Activated T-cell treated with anti-CD3 and anti-CD28 coated beads, Interleukin-2, amount 50 U/mL, for 72 hours (primary cell): ENCODE measurements around the gene RNF217. TPM values are rescaled to one million over a fixed set of nuclear protein-coding genes. Genes with fewer than 3 reads are reported as not detected.

Experiments
- ATAC-seq, 2 donors: fragments of 150-1000 bp; cut with Tn5 transposase; replicated peaks in 1 of 2; 2 replicates each; pipeline ENCODE4 v1.10.0; 2021; ENCODE audit warnings: moderate library complexity in 2 of 2, mild to moderate bottlenecking in 1 of 2
- DNase-seq, 2 donors: peaks; one replicate each; pipeline ENCODE4 v3.0.0; 2021 to 2022; ENCODE audit warnings: mixed read lengths in 1 of 2
- H3K27ac Mint-ChIP-seq: one replicate; pipeline ENCODE4 v1.8.0; 2022; ENCODE audit warnings: mild to moderate bottlenecking, moderate library complexity, mixed read lengths
- H3K27me3 Mint-ChIP-seq: one replicate; pipeline ENCODE4 v1.8.0; 2022; ENCODE audit warnings: low read depth, mixed read lengths
- H3K36me3 Mint-ChIP-seq, 2 donors: one replicate each; pipeline ENCODE4 v1.8.0; 2022; ENCODE audit warnings: mixed read lengths in 2 of 2, mild to moderate bottlenecking in 1 of 2; ENCODE audit not compliant: insufficient read depth in 2 of 2
- H3K4me1 Mint-ChIP-seq: one replicate; pipeline ENCODE4 v1.8.0; 2022; ENCODE audit warnings: low read depth, mixed read lengths
- H3K4me3 Mint-ChIP-seq, 2 donors: one replicate each; pipeline ENCODE4 v1.8.0; 2022; ENCODE audit warnings: mild to moderate bottlenecking in 2 of 2, mixed read lengths in 2 of 2, moderate library complexity in 2 of 2
- H3K9me3 Mint-ChIP-seq, 2 donors: one replicate each; pipeline ENCODE4 v1.8.0; 2022; ENCODE audit warnings: mixed read lengths in 2 of 2
- total RNA-seq, 2 donors: library from RNA; stranded (reverse); gene quantifications; one replicate each; pipeline ENCODE4 v1.2.3, GENCODE V29; 2022

RNF217 gene
- total RNA-seq, 2 donors from 2014 or later = 1.2 to 1.9 TPM

DNA sequence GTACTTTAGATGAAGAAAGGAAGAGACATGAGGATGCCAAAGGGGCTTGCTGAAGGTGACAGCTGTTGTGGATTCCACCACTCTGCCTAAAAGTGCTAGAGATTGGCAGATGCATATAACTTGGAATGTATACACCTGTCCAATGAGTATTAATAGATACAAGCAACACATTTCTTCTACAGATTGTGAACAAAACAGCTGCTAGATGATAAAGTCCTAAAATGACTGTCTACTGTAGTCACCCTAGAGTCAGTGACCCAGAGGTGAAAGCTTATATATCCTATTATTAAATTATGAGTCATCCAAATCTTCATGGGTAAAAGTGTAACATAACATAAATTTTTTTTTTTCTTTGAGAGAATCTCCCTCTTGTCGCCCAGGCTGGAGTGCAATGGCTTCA, 5.2 kb downstream of the RNF217 start:
- peaks cover 0 to 2% of the 10 kb centered on the region in 2 donors for H3K36me3 Mint-ChIP-seq
- DNase-seq (no peak), ATAC-seq (no peak)
- H3K27me3 Mint-ChIP-seq = peaks cover 40% of the 10 kb centered on the region
- no peak overlapping the region for H3K27ac Mint-ChIP-seq
- no peak overlapping the region for H3K4me3 Mint-ChIP-seq
- peaks cover 14% of the 10 kb centered on the region for H3K4me1 Mint-ChIP-seq
- no peaks in the 10 kb centered on the region for H3K9me3 Mint-ChIP-seq

DNA sequence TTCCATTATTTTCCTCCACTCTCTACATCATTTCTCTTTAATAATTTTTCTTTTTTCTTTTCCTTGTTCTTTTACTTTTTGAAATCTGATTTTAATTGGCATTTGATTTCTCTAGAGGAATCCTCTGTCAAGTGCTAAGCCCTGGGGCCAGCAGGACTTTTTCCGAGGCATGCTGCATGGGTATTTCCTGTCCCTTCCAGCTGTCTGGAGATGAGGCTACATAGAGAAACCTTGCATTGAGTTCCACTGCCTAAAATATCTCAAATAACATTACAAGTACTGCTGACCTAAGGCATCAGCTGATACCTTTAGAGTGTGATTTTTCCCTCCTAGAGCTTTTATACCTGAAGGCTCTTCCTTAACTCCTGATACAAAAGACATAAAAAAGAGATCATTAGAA, 6.2 kb downstream of the RNF217 start:
- peaks cover 9% of the 10 kb centered on the region for H3K4me1 Mint-ChIP-seq
- no peak for ATAC-seq
- H3K27ac Mint-ChIP-seq = no peak overlapping the region
- peaks cover 34% of the 10 kb centered on the region for H3K27me3 Mint-ChIP-seq
- peaks cover 0 to under 1% of the 10 kb centered on the region in 2 donors for H3K36me3 Mint-ChIP-seq
- no peak for DNase-seq
- no peak overlapping the region for H3K4me3 Mint-ChIP-seq
- no peaks in the 10 kb centered on the region for H3K9me3 Mint-ChIP-seq

DNA sequence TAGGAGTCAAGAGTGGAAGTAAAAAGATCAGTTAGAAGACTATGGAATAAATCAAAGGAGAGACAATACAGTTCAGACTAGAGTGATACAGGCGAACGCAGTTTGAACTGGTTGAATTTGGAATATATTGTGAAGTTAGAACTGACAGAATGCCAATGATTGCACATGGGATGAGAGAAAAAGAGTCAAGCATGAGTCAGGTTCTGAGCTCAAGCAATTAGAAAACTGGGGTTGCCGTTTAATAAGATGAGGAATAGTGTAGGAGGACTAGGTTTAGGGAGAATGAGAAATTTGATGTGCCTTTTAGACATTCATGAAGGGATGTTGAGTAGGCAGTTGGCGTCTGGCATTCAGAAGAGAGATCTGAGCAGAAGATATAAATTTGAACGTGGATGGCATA, 8.0 kb downstream of the RNF217 start:
- Mint-ChIP-seq H3K36me3 (no peaks in the 10 kb centered on the region), H3K9me3 (no peaks in the 10 kb centered on the region), H3K4me3 (no peak overlapping the region), H3K4me1 (peaks cover 5% of the 10 kb centered on the region), H3K27ac (no peak overlapping the region), H3K27me3 (peaks cover 16% of the 10 kb centered on the region)
- ATAC-seq (no peak), DNase-seq (no peak)

DNA sequence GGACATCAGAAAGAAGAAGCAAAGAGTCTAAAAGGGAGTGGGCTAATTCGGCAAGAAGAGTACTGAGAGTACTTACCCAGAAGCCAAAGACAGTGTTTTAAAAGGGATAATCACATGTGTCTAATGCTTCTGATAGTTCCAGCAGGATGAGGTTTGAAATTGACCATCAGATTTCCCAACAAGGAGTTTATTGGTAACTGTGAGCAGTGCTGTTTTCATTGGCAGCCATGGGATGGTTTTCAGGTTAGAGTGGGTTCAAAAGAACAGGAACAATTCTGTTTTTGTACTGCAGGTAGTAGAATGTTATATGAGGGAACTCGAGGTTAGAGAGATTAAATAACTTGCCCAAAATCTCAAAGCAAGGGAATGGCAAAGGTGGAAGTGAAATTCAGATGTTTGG, 8.5 kb downstream of the RNF217 start:
- DNase-seq (no peak), ATAC-seq (no peak)
- Mint-ChIP-seq H3K9me3 (no peaks in the 10 kb centered on the region), H3K27me3 (peaks cover 14% of the 10 kb centered on the region), H3K4me3 (no peak overlapping the region), H3K27ac (no peak overlapping the region), H3K36me3 (no peaks in the 10 kb centered on the region), H3K4me1 (peaks cover 2% of the 10 kb centered on the region)

DNA sequence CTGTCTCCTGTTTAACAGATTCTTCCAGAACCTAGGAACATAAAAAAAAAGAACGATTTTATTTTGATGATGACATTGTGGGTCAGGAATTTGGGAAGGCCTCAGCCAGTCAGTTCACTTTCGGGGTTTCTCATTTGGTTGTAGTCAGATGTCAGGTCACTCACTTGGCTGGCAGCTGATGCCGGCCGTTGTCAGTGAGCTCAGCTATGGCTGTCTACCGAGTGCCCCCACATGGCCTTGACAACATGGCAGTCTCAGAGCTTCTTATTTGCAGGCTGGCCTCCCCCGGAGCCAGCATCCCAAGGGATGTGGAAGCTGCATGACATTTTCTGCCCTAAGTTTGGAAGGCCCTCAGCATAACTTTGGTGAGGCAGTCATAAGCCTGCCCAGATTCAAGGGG, 11.5 kb downstream of the RNF217 start:
- H3K4me3 Mint-ChIP-seq = no peak overlapping the region
- H3K4me1 Mint-ChIP-seq = no peaks in the 10 kb centered on the region
- H3K27me3 Mint-ChIP-seq = peaks cover 11% of the 10 kb centered on the region
- ATAC-seq (no peak), DNase-seq (no peak)
- H3K36me3 Mint-ChIP-seq = no peaks in the 10 kb centered on the region
- H3K9me3 Mint-ChIP-seq = no peaks in the 10 kb centered on the region
- H3K27ac Mint-ChIP-seq = no peak overlapping the region

DNA sequence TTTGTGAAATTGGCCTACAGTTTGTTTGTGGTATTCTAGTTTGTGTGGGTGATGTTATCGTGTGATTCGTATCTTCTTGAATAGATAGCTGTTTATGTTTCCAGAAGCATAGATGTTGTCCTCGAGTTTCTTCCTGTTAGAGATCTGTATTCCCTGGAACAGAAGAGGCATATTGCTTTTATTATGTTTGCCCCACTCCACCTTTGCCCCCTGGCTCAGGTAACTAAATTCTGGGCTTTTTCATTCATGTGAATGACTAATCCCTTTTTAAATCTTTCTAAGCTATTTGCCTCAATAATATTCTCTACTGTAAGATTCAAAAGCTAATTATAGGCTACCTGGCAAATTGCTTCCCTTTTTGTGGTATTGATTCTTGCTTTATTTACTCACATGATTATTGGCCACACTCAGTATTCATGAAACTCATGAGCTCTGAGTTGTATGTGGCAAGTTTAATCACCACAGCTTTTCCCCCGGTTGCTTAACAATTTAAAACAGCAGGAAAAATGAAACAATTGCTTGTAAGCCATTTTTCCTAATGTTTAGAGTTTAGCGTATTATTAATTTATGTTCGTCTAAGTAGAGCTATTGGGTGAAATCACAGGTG, 12.6 kb downstream of the RNF217 start:
- H3K36me3 Mint-ChIP-seq = no peaks in the 10 kb centered on the region
- no peak overlapping the region for H3K4me3 Mint-ChIP-seq
- DNase-seq = no peak
- peaks cover 2 to 4% of the 10 kb centered on the region in 2 donors for H3K9me3 Mint-ChIP-seq
- peaks cover 17% of the 10 kb centered on the region for H3K27me3 Mint-ChIP-seq
- no peak for ATAC-seq
- H3K4me1 Mint-ChIP-seq = no peaks in the 10 kb centered on the region
- H3K27ac Mint-ChIP-seq = no peak overlapping the region

DNA sequence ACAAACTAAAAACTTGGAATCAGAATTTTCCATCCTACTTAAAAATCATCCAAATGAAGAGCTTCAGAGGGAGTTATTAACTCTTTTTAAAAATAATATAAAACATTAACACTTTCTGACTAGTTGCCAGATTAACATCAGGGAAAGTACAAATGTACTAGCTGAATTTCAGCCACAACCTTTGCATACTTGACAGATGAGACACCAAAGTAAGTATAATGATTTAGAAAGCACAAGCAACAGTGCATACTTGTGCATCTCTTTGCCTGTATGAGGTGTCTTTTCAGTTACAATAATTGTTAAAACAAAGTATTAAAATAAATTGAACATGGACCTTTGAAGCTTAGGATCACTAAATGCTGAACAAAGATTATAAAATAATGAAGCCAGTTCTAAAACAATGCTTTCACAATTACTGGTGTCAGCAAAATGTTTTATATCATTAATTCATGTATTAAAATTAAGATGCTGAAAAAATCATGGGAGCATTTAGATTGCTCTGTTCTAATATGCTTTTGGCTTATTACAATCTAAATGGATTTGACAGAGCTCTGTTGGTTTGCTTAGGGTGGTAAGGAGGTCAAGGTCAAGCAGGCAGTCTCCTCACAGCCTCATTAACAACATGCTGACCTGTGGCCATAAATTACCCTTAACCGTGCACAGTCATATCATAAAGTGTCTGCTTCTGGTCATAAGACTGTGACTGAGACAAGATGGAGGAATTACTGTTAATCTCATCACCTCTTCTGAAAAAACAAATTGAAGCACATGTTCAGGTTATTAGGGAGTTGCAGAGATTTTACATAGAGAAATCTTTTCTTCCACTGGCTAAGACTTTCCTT, 15.1 kb downstream of the RNF217 start:
- ATAC-seq = no peak

DNA sequence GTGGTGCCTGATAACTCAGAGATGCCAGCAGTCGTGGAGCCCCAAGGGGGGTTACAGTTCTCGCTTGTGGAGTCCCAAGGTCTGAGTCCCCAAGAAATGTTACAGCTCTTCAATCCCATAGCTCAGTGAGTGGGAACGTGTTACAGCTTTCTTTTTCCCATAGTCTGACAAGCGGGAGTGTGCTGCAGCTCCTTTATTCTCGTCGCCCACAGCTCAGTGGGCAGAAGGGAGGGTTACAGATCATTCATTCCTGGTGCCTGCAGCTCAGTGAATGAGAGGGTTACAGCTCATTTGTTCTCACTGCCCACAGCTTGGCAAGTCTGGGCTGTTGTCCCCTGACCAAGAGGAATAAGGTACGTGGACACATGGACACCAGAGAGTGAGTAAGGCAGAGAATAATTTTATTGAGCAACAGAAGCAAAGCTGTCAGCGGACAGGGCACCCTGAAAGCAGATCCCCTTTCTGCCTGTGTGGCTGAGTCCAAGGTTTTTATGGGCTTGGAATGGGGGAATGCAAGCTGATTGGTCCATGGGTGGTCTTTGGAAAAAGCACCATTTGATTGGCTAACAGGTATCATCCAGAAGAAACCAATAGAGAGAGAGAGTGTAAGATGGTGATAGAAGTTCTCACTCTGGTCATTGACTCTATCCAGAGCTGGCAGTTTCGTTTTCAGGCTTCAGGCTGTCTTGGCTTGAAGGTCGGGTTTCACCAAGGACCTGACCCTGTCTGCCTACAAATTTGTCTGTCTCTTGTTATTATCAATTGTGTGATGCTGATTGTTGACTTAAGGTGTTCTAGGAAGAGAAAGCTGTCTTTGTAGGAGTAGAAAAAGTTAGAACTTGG, 16.4 kb downstream of the RNF217 start:
- no peak overlapping the region for H3K27ac Mint-ChIP-seq
- H3K4me3 Mint-ChIP-seq = no peak overlapping the region
- DNase-seq (no peak), ATAC-seq (no peak)
- no peaks in the 10 kb centered on the region for H3K4me1 Mint-ChIP-seq
- peaks cover 19% of the 10 kb centered on the region for H3K27me3 Mint-ChIP-seq
- H3K9me3 Mint-ChIP-seq = peaks cover 2 to 4% of the 10 kb centered on the region in 2 donors
- no peaks in the 10 kb centered on the region for H3K36me3 Mint-ChIP-seq

More for the DNA sequence above, 15.1 kb downstream of the RNF217 start:
- H3K9me3 Mint-ChIP-seq = peaks cover 2 to 4% of the 10 kb centered on the region in 2 donors
- H3K4me1 Mint-ChIP-seq = no peaks in the 10 kb centered on the region
- H3K36me3 Mint-ChIP-seq = no peaks in the 10 kb centered on the region
- no peak overlapping the region for H3K27ac Mint-ChIP-seq
- no peak for DNase-seq
- no peak overlapping the region for H3K4me3 Mint-ChIP-seq
- H3K27me3 Mint-ChIP-seq = peaks cover 19% of the 10 kb centered on the region

DNA sequence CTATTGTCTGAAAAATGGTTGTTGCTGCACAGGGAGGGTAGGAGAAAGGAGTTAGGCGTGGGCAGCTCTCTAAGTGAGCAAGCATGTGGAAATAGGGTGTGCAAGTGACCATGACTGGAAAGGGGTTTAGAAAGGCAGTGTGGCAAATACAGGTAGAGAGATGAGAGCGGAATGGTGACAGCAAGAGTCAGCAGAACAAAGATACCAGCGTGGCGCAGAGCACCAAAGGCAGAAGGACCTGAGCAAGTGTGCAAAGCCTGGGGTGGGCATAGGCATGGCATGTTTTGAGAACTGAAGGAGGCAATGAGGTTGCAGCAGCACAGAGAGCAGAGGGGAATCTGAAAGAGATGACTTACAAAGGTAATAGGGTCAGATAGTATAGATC, 17.0 kb downstream of the RNF217 start:
- Mint-ChIP-seq H3K9me3 (peaks cover 2 to 4% of the 10 kb centered on the region in 2 donors), H3K4me3 (no peak overlapping the region), H3K4me1 (no peaks in the 10 kb centered on the region), H3K27me3 (peaks cover 19% of the 10 kb centered on the region), H3K36me3 (no peaks in the 10 kb centered on the region), H3K27ac (no peak overlapping the region)
- no peak for DNase-seq
- no peak for ATAC-seq

DNA sequence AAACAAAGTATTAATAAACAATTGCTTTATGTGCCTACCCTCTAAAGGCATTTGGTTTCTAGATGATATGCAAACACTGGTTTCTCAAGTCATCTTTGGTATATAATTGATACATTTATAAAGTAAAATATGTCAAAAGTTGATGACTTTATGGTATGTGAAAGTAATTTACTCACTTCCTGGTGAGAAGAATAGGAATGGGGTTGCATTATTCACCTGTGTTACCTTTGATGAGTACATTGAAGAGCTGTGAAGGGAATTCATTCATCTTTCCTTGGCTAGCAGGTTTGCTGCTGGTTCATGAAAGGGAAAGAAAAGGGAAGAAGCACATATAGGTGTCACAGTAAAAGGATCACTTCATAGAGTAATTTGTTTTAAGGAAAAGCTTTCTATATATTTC, 20.4 kb downstream of the RNF217 start:
- Mint-ChIP-seq H3K4me1 (no peaks in the 10 kb centered on the region), H3K27me3 (peaks cover 19% of the 10 kb centered on the region), H3K4me3 (no peak overlapping the region), H3K9me3 (peaks cover 2 to 4% of the 10 kb centered on the region in 2 donors), H3K27ac (no peak overlapping the region), H3K36me3 (no peaks in the 10 kb centered on the region)
- ATAC-seq (no peak), DNase-seq (no peak)

DNA sequence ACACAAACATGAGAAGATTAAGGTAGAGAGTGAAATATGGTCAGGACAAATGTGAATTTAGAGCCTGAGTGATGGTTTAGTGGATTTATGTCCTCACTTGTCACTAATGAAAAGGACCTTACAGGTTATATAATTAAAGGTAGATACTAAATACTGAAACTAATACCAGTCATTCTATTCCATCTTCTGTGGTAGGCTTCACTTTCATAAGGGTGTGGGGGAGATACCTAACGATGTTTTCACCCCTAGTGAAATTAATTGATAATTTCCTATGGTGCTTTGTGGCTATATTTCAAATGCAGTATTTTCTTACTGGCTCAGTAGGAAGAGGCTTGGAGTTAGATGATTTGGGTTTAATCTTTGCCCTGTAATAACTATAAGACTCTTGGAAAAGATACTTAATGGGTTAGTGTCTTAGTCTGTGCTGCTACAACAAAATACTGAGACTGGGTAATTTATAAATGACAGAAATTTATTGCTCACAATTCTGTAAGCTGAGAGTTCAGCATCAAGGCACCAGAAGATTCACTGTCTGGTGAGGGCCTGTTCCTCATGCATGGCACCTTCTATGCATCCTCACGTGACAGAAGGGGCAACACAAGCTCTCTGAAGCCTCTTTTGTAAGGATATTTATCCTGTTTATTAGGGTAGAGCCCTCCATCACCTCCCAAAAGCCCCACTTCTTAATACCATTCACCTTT, 21.3 kb downstream of the RNF217 start:
- H3K4me1 Mint-ChIP-seq = no peaks in the 10 kb centered on the region
- H3K4me3 Mint-ChIP-seq = no peak overlapping the region
- H3K27me3 Mint-ChIP-seq = peaks cover 17% of the 10 kb centered on the region
- no peak for DNase-seq
- H3K9me3 Mint-ChIP-seq = peaks cover 2 to 4% of the 10 kb centered on the region in 2 donors
- H3K27ac Mint-ChIP-seq = no peak overlapping the region
- H3K36me3 Mint-ChIP-seq = no peaks in the 10 kb centered on the region
- ATAC-seq = no peak

DNA sequence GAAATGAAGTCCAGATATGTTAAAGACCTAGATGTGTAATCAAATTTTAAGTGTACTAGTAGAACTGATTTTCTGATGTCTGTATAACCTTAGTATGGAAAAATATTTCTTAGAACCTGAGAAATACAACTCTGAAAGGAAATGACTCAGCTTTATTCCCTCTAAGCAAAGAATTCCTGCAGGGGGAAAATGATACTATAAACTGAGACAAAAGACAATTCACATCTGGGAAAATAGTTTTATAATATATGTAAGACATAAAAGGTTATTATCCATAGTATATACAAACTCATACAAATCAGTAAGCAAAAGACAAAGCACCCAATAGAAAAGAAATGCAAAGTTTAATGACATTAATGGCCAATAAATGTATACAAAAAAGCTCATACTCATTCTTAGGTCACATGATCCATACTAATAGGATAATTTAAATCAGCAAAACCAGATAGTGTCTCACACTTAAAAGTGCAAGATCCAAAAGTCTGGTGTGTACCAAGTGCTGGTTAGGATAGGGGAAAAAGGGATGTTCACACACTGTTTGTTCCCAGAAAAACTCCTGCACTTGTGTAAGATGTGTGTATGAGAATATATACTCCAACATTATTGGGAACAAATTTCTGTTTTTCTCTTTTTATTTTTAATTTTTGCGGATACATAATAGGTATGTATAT, 22.6 kb downstream of the RNF217 start:
- Mint-ChIP-seq H3K27ac (no peak overlapping the region), H3K27me3 (peaks cover 8% of the 10 kb centered on the region), H3K9me3 (no peaks in the 10 kb centered on the region), H3K4me3 (no peak overlapping the region), H3K36me3 (no peaks in the 10 kb centered on the region), H3K4me1 (no peaks in the 10 kb centered on the region)
- no peak for DNase-seq
- ATAC-seq = no peak
